HEK293 (cell line): ENCODE measurements around the gene NKAP.
A peak's percentile ranks its signal among the peaks of the same experiment; 100 is the strongest.

Experiments
- MZF1 ChIP-seq: fragments of 450-650 bp; formaldehyde crosslinking; IDR thresholded peaks from 2 replicates; pipeline ENCODE4 v1.5.1; 2017; ENCODE audit warnings: missing biosample characterization, missing genetic modification characterization, borderline replicate concordance
- REPIN1 ChIP-seq: fragments of 450-650 bp; formaldehyde crosslinking; IDR thresholded peaks from 2 replicates; pipeline ENCODE4 v1.5.1; 2017; ENCODE audit warnings: missing biosample characterization, missing genetic modification characterization, low read depth
- SCRT1 ChIP-seq: fragments of 450-650 bp; formaldehyde crosslinking; IDR thresholded peaks from 2 replicates; pipeline ENCODE4 v1.5.1; 2016; ENCODE audit warnings: missing biosample characterization, missing genetic modification characterization, borderline replicate concordance
- WT1 ChIP-seq: fragments of 450-650 bp; formaldehyde crosslinking; IDR thresholded peaks from 2 replicates; pipeline ENCODE4 v1.5.1; 2016; ENCODE audit warnings: missing biosample characterization, missing genetic modification characterization
- YY1 ChIP-seq: fragments of 450-650 bp; formaldehyde crosslinking; IDR thresholded peaks from 2 replicates; pipeline ENCODE4 v1.5.1; 2018; ENCODE audit warnings: missing biosample characterization, missing genetic modification characterization
- ZBTB21 ChIP-seq: fragments of 450-650 bp; formaldehyde crosslinking; IDR thresholded peaks from 2 replicates; pipeline ENCODE4 v1.5.1; 2017; ENCODE audit warnings: missing biosample characterization, missing genetic modification characterization
- ZNF114 ChIP-seq: fragments of 450-650 bp; formaldehyde crosslinking; IDR thresholded peaks from 2 replicates; pipeline ENCODE4 v1.5.0; 2017; ENCODE audit warnings: missing biosample characterization, missing genetic modification characterization
- ZNF121 ChIP-seq: fragments of 450-650 bp; formaldehyde crosslinking; IDR thresholded peaks from 2 replicates; pipeline ENCODE4 v1.5.1; 2016; ENCODE audit warnings: missing biosample characterization, missing genetic modification characterization
- ZNF239 ChIP-seq: fragments of 450-650 bp; formaldehyde crosslinking; IDR thresholded peaks from 2 replicates; pipeline ENCODE4 v1.5.1; 2016; ENCODE audit warnings: missing biosample characterization, missing genetic modification characterization
- ZNF335 ChIP-seq: fragments of 450-650 bp; formaldehyde crosslinking; conservative IDR thresholded peaks from 2 replicates; pipeline ENCODE4 v1.5.1; 2016; ENCODE audit warnings: missing biosample characterization, missing genetic modification characterization
- ZNF366 ChIP-seq: fragments of 450-650 bp; formaldehyde crosslinking; conservative IDR thresholded peaks from 2 replicates; pipeline ENCODE4 v1.5.1; 2016; ENCODE audit warnings: missing biosample characterization, missing genetic modification characterization
- ZNF37A ChIP-seq: fragments of 450-650 bp; IDR thresholded peaks from 2 replicates; pipeline ENCODE4 v1.5.1; 2018; ENCODE audit warnings: missing biosample characterization, missing genetic modification characterization
- ZNF621 ChIP-seq: fragments of 450-650 bp; formaldehyde crosslinking; IDR thresholded peaks from 2 replicates; pipeline ENCODE4 v1.5.1; 2017; ENCODE audit warnings: missing biosample characterization, missing genetic modification characterization
- ZNF660 ChIP-seq: fragments of 450-650 bp; IDR thresholded peaks from 2 replicates; pipeline ENCODE4 v1.5.1; 2018; ENCODE audit warnings: missing biosample characterization, mild to moderate bottlenecking, missing genetic modification characterization
- ZNF776 ChIP-seq: fragments of 450-650 bp; formaldehyde crosslinking; IDR thresholded peaks from 2 replicates; pipeline ENCODE4 v1.5.0; 2017; ENCODE audit warnings: missing biosample characterization, missing genetic modification characterization, borderline replicate concordance
- TF ChIP-seq, protein P1 (sequence below): fragments of 450-650 bp; formaldehyde crosslinking; IDR thresholded peaks from 2 replicates; pipeline ENCODE4 v1.5.1; 2016; ENCODE audit warnings: missing biosample characterization, missing genetic modification characterization
- TF ChIP-seq, protein P2 (sequence below): fragments of 450-650 bp; formaldehyde crosslinking; IDR thresholded peaks from 2 replicates; pipeline ENCODE4 v1.5.1; 2016; ENCODE audit warnings: missing biosample characterization, missing genetic modification characterization
- TF ChIP-seq, protein P3 (sequence below): fragments of 450-650 bp; formaldehyde crosslinking; conservative IDR thresholded peaks from 2 replicates; pipeline ENCODE4 v1.5.1; 2016; ENCODE audit warnings: low read depth, missing biosample characterization, missing genetic modification characterization
- TF ChIP-seq, protein P4 (sequence below): fragments of 450-650 bp; formaldehyde crosslinking; IDR thresholded peaks from 2 replicates; pipeline ENCODE4 v1.5.1; 2016; ENCODE audit warnings: missing biosample characterization, missing genetic modification characterization
- TF ChIP-seq, protein P5 (sequence below): fragments of 450-650 bp; formaldehyde crosslinking; IDR thresholded peaks from 2 replicates; pipeline ENCODE4 v1.5.1; 2017; ENCODE audit warnings: missing biosample characterization, missing genetic modification characterization
- TF ChIP-seq, protein P6 (sequence below): fragments of 450-650 bp; formaldehyde crosslinking; IDR thresholded peaks from 2 replicates; pipeline ENCODE4 v1.5.1; 2016; ENCODE audit warnings: missing biosample characterization, missing genetic modification characterization, low read depth
- TF ChIP-seq, protein P7 (sequence below): fragments of 450-650 bp; IDR thresholded peaks from 2 replicates; pipeline ENCODE4 v1.5.1; 2018; ENCODE audit warnings: missing biosample characterization, missing genetic modification characterization

Gene NKAP

DNA sequence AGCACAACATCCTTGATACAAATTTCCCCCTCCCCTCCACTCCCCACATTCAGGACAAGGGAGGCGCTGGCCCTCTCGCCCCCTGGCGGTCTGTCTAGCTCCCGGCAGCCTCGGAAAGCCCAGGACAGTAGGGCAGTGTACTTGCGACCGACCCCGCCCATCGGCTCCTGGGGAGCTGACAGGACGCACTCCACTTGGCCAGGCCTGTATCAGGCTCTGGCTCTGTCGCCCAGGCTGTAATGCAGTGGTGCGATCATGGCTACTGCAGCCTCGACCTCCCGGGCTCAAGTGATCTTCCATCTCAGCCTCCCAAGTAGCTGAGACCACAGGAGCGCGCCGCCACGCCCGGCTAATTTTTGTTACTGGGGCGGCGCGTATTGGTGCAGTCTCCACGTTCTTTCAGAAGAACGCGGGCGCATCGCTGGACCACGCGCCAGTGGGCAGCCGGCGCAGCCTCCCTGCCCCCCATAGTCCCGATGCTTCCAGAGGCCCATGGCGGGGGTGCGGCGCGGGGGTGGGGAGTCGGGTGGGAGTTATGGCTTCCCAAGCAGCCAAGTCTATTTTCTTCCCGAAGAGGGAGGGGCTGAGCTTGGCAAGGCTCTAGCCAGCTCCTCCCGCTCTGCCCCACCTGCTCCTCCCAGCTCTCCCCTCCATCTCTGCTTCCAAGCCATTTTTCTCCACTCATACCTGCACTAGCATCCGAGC lies 55.7 kb downstream of the NKAP start (continued):
- TF ChIP-seq WT1 (peak; percentile 29; the same call in 1 of the 2 replicates), ZNF114 (no peak), ZNF239 (tag by site-specific recombination) (no peak), ZNF335 (peak; percentile 84), SCRT1 (tag by site-specific recombination) (no peak), ZNF621 (tag by site-specific recombination) (no peak), REPIN1 (tag by site-specific recombination) (no peak), ZNF776 (tag by site-specific recombination) (no peak), ZBTB21 (tag by site-specific recombination) (no peak), ZNF366 (tag by site-specific recombination) (no peak), ZNF121 (tag by site-specific recombination) (peak; percentile 68), ZNF37A (tag by site-specific recombination) (no peak), ZNF660 (no peak), YY1 (tag by site-specific recombination) (0 out of 2 replicates have a peak, but pooled peaks have one; percentile 53), MZF1 (no peak)
- TF ChIP-seq, protein P1, sequence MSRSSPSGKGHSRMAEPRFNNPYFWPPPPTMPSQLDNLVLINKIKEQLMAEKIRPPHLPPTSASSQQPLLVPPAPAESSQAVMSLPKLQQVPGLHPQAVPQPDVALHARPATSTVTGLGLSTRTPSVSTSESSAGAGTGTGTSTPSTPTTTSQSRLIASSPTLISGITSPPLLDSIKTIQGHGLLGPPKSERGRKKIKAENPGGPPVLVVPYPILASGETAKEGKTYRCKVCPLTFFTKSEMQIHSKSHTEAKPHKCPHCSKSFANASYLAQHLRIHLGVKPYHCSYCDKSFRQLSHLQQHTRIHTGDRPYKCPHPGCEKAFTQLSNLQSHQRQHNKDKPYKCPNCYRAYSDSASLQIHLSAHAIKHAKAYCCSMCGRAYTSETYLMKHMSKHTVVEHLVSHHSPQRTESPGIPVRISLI (tag by site-specific recombination): no peak
- TF ChIP-seq, protein P2, sequence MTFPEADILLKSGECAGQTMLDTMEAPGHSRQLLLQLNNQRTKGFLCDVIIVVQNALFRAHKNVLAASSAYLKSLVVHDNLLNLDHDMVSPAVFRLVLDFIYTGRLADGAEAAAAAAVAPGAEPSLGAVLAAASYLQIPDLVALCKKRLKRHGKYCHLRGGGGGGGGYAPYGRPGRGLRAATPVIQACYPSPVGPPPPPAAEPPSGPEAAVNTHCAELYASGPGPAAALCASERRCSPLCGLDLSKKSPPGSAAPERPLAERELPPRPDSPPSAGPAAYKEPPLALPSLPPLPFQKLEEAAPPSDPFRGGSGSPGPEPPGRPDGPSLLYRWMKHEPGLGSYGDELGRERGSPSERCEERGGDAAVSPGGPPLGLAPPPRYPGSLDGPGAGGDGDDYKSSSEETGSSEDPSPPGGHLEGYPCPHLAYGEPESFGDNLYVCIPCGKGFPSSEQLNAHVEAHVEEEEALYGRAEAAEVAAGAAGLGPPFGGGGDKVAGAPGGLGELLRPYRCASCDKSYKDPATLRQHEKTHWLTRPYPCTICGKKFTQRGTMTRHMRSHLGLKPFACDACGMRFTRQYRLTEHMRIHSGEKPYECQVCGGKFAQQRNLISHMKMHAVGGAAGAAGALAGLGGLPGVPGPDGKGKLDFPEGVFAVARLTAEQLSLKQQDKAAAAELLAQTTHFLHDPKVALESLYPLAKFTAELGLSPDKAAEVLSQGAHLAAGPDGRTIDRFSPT (tag by site-specific recombination): no peak
- TF ChIP-seq, protein P3, sequence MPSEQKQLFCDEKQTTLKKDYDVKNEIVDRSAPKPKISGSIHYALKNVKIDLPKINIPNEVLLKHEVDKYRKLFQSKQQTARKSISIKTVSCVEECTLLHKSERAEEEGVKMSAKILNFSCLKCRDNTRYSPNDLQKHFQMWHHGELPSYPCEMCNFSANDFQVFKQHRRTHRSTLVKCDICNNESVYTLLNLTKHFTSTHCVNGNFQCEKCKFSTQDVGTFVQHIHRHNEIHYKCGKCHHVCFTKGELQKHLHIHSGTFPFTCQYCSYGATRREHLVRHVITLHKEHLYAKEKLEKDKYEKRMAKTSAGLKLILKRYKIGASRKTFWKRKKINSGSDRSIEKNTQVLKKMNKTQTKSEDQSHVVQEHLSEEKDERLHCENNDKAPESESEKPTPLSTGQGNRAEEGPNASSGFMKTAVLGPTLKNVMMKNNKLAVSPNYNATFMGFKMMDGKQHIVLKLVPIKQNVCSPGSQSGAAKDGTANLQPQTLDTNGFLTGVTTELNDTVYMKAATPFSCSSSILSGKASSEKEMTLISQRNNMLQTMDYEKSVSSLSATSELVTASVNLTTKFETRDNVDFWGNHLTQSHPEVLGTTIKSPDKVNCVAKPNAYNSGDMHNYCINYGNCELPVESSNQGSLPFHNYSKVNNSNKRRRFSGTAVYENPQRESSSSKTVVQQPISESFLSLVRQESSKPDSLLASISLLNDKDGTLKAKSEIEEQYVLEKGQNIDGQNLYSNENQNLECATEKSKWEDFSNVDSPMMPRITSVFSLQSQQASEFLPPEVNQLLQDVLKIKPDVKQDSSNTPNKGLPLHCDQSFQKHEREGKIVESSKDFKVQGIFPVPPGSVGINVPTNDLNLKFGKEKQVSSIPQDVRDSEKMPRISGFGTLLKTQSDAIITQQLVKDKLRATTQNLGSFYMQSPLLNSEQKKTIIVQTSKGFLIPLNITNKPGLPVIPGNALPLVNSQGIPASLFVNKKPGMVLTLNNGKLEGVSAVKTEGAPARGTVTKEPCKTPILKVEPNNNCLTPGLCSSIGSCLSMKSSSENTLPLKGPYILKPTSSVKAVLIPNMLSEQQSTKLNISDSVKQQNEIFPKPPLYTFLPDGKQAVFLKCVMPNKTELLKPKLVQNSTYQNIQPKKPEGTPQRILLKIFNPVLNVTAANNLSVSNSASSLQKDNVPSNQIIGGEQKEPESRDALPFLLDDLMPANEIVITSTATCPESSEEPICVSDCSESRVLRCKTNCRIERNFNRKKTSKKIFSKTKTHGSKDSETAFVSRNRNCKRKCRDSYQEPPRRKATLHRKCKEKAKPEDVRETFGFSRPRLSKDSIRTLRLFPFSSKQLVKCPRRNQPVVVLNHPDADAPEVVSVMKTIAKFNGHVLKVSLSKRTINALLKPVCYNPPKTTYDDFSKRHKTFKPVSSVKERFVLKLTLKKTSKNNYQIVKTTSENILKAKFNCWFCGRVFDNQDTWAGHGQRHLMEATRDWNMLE (tag by site-specific recombination): no peak
- TF ChIP-seq, protein P4, sequence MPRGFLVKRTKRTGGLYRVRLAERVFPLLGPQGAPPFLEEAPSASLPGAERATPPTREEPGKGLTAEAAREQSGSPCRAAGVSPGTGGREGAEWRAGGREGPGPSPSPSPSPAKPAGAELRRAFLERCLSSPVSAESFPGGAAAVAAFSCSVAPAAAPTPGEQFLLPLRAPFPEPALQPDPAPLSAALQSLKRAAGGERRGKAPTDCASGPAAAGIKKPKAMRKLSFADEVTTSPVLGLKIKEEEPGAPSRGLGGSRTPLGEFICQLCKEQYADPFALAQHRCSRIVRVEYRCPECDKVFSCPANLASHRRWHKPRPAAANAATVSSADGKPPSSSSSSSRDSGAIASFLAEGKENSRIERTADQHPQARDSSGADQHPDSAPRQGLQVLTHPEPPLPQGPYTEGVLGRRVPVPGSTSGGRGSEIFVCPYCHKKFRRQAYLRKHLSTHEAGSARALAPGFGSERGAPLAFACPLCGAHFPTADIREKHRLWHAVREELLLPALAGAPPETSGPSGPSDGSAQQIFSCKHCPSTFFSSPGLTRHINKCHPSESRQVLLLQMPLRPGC (tag by site-specific recombination): no peak
- TF ChIP-seq, protein P5, sequence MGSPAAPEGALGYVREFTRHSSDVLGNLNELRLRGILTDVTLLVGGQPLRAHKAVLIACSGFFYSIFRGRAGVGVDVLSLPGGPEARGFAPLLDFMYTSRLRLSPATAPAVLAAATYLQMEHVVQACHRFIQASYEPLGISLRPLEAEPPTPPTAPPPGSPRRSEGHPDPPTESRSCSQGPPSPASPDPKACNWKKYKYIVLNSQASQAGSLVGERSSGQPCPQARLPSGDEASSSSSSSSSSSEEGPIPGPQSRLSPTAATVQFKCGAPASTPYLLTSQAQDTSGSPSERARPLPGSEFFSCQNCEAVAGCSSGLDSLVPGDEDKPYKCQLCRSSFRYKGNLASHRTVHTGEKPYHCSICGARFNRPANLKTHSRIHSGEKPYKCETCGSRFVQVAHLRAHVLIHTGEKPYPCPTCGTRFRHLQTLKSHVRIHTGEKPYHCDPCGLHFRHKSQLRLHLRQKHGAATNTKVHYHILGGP: no peak
- TF ChIP-seq, protein P6, sequence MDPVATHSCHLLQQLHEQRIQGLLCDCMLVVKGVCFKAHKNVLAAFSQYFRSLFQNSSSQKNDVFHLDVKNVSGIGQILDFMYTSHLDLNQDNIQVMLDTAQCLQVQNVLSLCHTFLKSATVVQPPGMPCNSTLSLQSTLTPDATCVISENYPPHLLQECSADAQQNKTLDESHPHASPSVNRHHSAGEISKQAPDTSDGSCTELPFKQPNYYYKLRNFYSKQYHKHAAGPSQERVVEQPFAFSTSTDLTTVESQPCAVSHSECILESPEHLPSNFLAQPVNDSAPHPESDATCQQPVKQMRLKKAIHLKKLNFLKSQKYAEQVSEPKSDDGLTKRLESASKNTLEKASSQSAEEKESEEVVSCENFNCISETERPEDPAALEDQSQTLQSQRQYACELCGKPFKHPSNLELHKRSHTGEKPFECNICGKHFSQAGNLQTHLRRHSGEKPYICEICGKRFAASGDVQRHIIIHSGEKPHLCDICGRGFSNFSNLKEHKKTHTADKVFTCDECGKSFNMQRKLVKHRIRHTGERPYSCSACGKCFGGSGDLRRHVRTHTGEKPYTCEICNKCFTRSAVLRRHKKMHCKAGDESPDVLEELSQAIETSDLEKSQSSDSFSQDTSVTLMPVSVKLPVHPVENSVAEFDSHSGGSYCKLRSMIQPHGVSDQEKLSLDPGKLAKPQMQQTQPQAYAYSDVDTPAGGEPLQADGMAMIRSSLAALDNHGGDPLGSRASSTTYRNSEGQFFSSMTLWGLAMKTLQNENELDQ (tag by site-specific recombination): no peak
- TF ChIP-seq, protein P7, sequence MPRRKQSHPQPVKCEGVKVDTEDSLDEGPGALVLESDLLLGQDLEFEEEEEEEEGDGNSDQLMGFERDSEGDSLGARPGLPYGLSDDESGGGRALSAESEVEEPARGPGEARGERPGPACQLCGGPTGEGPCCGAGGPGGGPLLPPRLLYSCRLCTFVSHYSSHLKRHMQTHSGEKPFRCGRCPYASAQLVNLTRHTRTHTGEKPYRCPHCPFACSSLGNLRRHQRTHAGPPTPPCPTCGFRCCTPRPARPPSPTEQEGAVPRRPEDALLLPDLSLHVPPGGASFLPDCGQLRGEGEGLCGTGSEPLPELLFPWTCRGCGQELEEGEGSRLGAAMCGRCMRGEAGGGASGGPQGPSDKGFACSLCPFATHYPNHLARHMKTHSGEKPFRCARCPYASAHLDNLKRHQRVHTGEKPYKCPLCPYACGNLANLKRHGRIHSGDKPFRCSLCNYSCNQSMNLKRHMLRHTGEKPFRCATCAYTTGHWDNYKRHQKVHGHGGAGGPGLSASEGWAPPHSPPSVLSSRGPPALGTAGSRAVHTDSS (tag by site-specific recombination): no peak
